HEK293 (cell line): ENCODE measurements around the gene RUFY2.

ENCODE experiments used
- KLF10 ChIP-seq: fragments of 450-650 bp; IDR thresholded peaks from 2 replicates; pipeline ENCODE4 v1.5.1; 2018; ENCODE audit warnings: missing biosample characterization, mild to moderate bottlenecking, missing genetic modification characterization
- KLF8 ChIP-seq: fragments of 450-650 bp; formaldehyde crosslinking; IDR thresholded peaks from 2 replicates; pipeline ENCODE4 v1.5.1; 2016; ENCODE audit warnings: missing biosample characterization, missing genetic modification characterization
- PATZ1 ChIP-seq: fragments of 450-650 bp; formaldehyde crosslinking; IDR thresholded peaks from 2 replicates; pipeline ENCODE4 v1.5.1; 2016; ENCODE audit warnings: missing biosample characterization, missing genetic modification characterization
- REPIN1 ChIP-seq: fragments of 450-650 bp; formaldehyde crosslinking; IDR thresholded peaks from 2 replicates; pipeline ENCODE4 v1.5.1; 2017; ENCODE audit warnings: missing biosample characterization, missing genetic modification characterization, low read depth
- SP2 ChIP-seq: fragments of 450-650 bp; formaldehyde crosslinking; IDR thresholded peaks from 2 replicates; pipeline ENCODE4 v1.5.1; 2016; ENCODE audit warnings: missing biosample characterization, missing genetic modification characterization
- SP7 ChIP-seq: fragments of 450-650 bp; formaldehyde crosslinking; IDR thresholded peaks from 2 replicates; pipeline ENCODE4 v1.5.1; 2016; ENCODE audit warnings: missing biosample characterization, missing genetic modification characterization
- TRIM28 ChIP-seq: IDR thresholded peaks from 2 replicates; pipeline ENCODE4 v1.6.1; 2011; ENCODE audit warnings: low read length, control low read depth, borderline replicate concordance
- YY2 ChIP-seq: fragments of 450-650 bp; formaldehyde crosslinking; IDR thresholded peaks from 2 replicates; pipeline ENCODE4 v1.5.1; 2016; ENCODE audit warnings: missing biosample characterization, missing genetic modification characterization
- ZBTB20 ChIP-seq: fragments of 450-650 bp; formaldehyde crosslinking; IDR thresholded peaks from 2 replicates; pipeline ENCODE4 v1.5.1; 2016; ENCODE audit warnings: missing biosample characterization, missing genetic modification characterization
- ZBTB21 ChIP-seq: fragments of 450-650 bp; formaldehyde crosslinking; IDR thresholded peaks from 2 replicates; pipeline ENCODE4 v1.5.1; 2017; ENCODE audit warnings: missing biosample characterization, missing genetic modification characterization
- ZBTB26 ChIP-seq: fragments of 450-650 bp; formaldehyde crosslinking; optimal IDR thresholded peaks from 2 replicates; pipeline ENCODE3; 2016; ENCODE audit warnings: missing biosample characterization, mild to moderate bottlenecking, missing genetic modification characterization
- ZBTB48 ChIP-seq: fragments of 450-650 bp; formaldehyde crosslinking; IDR thresholded peaks from 2 replicates; pipeline ENCODE4 v1.5.1; 2016; ENCODE audit warnings: missing biosample characterization, missing genetic modification characterization
- ZEB2 ChIP-seq: fragments of 450-650 bp; formaldehyde crosslinking; IDR thresholded peaks from 2 replicates; pipeline ENCODE4 v1.5.1; 2016; ENCODE audit warnings: missing biosample characterization, missing genetic modification characterization
- ZFHX2 ChIP-seq: fragments of 450-650 bp; formaldehyde crosslinking; conservative IDR thresholded peaks from 2 replicates; pipeline ENCODE4 v1.5.1; 2016; ENCODE audit warnings: missing biosample characterization, missing genetic modification characterization
- ZFP37 ChIP-seq: fragments of 450-650 bp; formaldehyde crosslinking; IDR thresholded peaks from 2 replicates; pipeline ENCODE4 v1.5.1; 2016; ENCODE audit warnings: missing biosample characterization, missing genetic modification characterization
- ZNF146 ChIP-seq: fragments of 450-650 bp; formaldehyde crosslinking; IDR thresholded peaks from 2 replicates; pipeline ENCODE4 v1.5.1; 2016; ENCODE audit warnings: missing biosample characterization, missing genetic modification characterization
- ZNF184 ChIP-seq: fragments of 450-650 bp; IDR thresholded peaks from 2 replicates; pipeline ENCODE4 v1.5.1; 2018; ENCODE audit warnings: missing biosample characterization, mild to moderate bottlenecking, missing genetic modification characterization
- ZNF2 ChIP-seq: fragments of 450-650 bp; formaldehyde crosslinking; IDR thresholded peaks from 2 replicates; pipeline ENCODE4 v1.5.1; 2016; ENCODE audit warnings: missing biosample characterization, missing genetic modification characterization
- ZNF280C ChIP-seq: fragments of 450-650 bp; formaldehyde crosslinking; IDR thresholded peaks from 2 replicates; pipeline ENCODE4 v1.5.1; 2016; ENCODE audit warnings: missing biosample characterization, missing genetic modification characterization
- ZNF292 ChIP-seq: fragments of 450-650 bp; formaldehyde crosslinking; IDR thresholded peaks from 2 replicates; pipeline ENCODE4 v1.5.1; 2016; ENCODE audit warnings: low read depth, missing biosample characterization, missing genetic modification characterization, borderline replicate concordance
- ZNF302 ChIP-seq: fragments of 450-650 bp; formaldehyde crosslinking; IDR thresholded peaks from 2 replicates; pipeline ENCODE4 v1.5.1; 2016; ENCODE audit warnings: missing biosample characterization, missing genetic modification characterization, low read depth
- ZNF324 ChIP-seq: fragments of 450-650 bp; formaldehyde crosslinking; IDR thresholded peaks from 2 replicates; pipeline ENCODE4 v1.5.1; 2016; ENCODE audit warnings: missing biosample characterization, missing genetic modification characterization
- ZNF335 ChIP-seq: fragments of 450-650 bp; formaldehyde crosslinking; conservative IDR thresholded peaks from 2 replicates; pipeline ENCODE4 v1.5.1; 2016; ENCODE audit warnings: missing biosample characterization, missing genetic modification characterization
- ZNF37A ChIP-seq: fragments of 450-650 bp; IDR thresholded peaks from 2 replicates; pipeline ENCODE4 v1.5.1; 2018; ENCODE audit warnings: missing biosample characterization, missing genetic modification characterization
- ZNF394 ChIP-seq: fragments of 450-650 bp; formaldehyde crosslinking; IDR thresholded peaks from 2 replicates; pipeline ENCODE4 v1.5.1; 2016; ENCODE audit warnings: missing biosample characterization, missing genetic modification characterization, mild to moderate bottlenecking, moderate library complexity, borderline replicate concordance
- ZNF561 ChIP-seq: fragments of 450-650 bp; IDR thresholded peaks from 2 replicates; pipeline ENCODE4 v1.5.1; 2018; ENCODE audit warnings: missing biosample characterization, missing genetic modification characterization, borderline replicate concordance
- ZNF624 ChIP-seq: fragments of 450-650 bp; formaldehyde crosslinking; IDR thresholded peaks from 2 replicates; pipeline ENCODE4 v1.5.1; 2017; ENCODE audit warnings: missing biosample characterization, missing genetic modification characterization
- ZNF677 ChIP-seq: fragments of 450-650 bp; IDR thresholded peaks from 2 replicates; pipeline ENCODE4 v1.5.0; 2018; ENCODE audit warnings: missing biosample characterization, mild to moderate bottlenecking, missing genetic modification characterization, moderate library complexity
- ZNF701 ChIP-seq: fragments of 450-650 bp; formaldehyde crosslinking; IDR thresholded peaks from 2 replicates; pipeline ENCODE4 v1.5.1; 2016; ENCODE audit warnings: missing biosample characterization, missing genetic modification characterization
- ZNF76 ChIP-seq: fragments of 450-650 bp; formaldehyde crosslinking; IDR thresholded peaks from 2 replicates; pipeline ENCODE4; 2016; ENCODE audit warnings: low read depth, missing biosample characterization, missing genetic modification characterization, borderline replicate concordance
- ZNF777 ChIP-seq: fragments of 450-650 bp; formaldehyde crosslinking; IDR thresholded peaks from 2 replicates; pipeline ENCODE4 v1.5.1; 2017; ENCODE audit warnings: missing biosample characterization, missing genetic modification characterization, borderline replicate concordance
- ZSCAN16 ChIP-seq: fragments of 450-650 bp; formaldehyde crosslinking; IDR thresholded peaks from 2 replicates; pipeline ENCODE4 v1.5.1; 2016; ENCODE audit warnings: missing biosample characterization, missing genetic modification characterization
- ZSCAN5A ChIP-seq: fragments of 450-650 bp; formaldehyde crosslinking; IDR thresholded peaks from 2 replicates; pipeline ENCODE4 v1.5.1; 2016; ENCODE audit warnings: missing biosample characterization, missing genetic modification characterization

RUFY2 gene

GRCh38 chr10:68406815-68407548 is at the start of gene RUFY2 (continued):
- TF ChIP-seq ZNF280C (tag by site-specific recombination) = no peak
- 0 out of 2 replicates have a peak, but pooled peaks have one; percentile 4 for TF ChIP-seq ZBTB21 (tag by site-specific recombination)
- no peak for TF ChIP-seq ZNF292 (tag by site-specific recombination)
- no peak for TF ChIP-seq ZNF701 (tag by site-specific recombination)
- TF ChIP-seq ZNF777 (tag by site-specific recombination) = peak; percentile 46; the same call in 1 of the 2 replicates
- no peak for TF ChIP-seq ZNF624 (tag by site-specific recombination)
- 0 out of 2 replicates have a peak, but pooled peaks have one; percentile 11 for TF ChIP-seq KLF10 (tag by site-specific recombination)
- TF ChIP-seq KLF8 (tag by site-specific recombination) = peak; percentile 67; the same call in 1 of the 2 replicates
- 0 out of 2 replicates have a peak, but pooled peaks have one; percentile 32 for TF ChIP-seq ZNF324 (tag by site-specific recombination)
- TF ChIP-seq ZNF2 (tag by site-specific recombination) = peak; percentile 83; the same call in 1 of the 2 replicates
- peak; percentile 45; the same call in 1 of the 2 replicates for TF ChIP-seq ZSCAN5A (tag by site-specific recombination)
- TF ChIP-seq REPIN1 = no peak
- peak; percentile 11; the same call in 1 of the 2 replicates for TF ChIP-seq ZNF184 (tag by site-specific recombination)
- no peak for TF ChIP-seq ZNF302 (tag by site-specific recombination)
- TF ChIP-seq ZNF146 (tag by site-specific recombination) = peak; percentile 10; the same call in 1 of the 2 replicates
- TF ChIP-seq ZBTB26 (tag by site-specific recombination) = peak; percentile 92
- no peak for TF ChIP-seq TRIM28
- peak; percentile 45; the same call in 1 of the 2 replicates for TF ChIP-seq ZFP37 (tag by site-specific recombination)
- peak; percentile 100 for TF ChIP-seq PATZ1 (tag by site-specific recombination)
- 0 out of 2 replicates have a peak, but pooled peaks have one; percentile 1 for TF ChIP-seq ZEB2 (tag by site-specific recombination)
- peak; percentile 31; the same call in 1 of the 2 replicates for TF ChIP-seq ZNF76 (tag by site-specific recombination)
- peak; percentile 43; the same call in 1 of the 2 replicates for TF ChIP-seq SP7 (tag by site-specific recombination)
- TF ChIP-seq ZNF677 = peak; percentile 55; the same call in 1 of the 2 replicates
- peak; percentile 50 for TF ChIP-seq SP2
- peak; percentile 87 for TF ChIP-seq ZBTB48 (tag by site-specific recombination)
- TF ChIP-seq ZNF394 (tag by site-specific recombination) = 0 out of 2 replicates have a peak, but pooled peaks have one; percentile 30
- peak; percentile 84 for TF ChIP-seq ZBTB20
- TF ChIP-seq YY2 (tag by site-specific recombination) = peak; percentile 76; the same call in 1 of the 2 replicates
- peak; percentile 77 for TF ChIP-seq ZFHX2
- peak; percentile 93; the same call in 1 of the 2 replicates for TF ChIP-seq ZNF561
- TF ChIP-seq ZSCAN16 (tag by site-specific recombination) = no peak
- TF ChIP-seq ZNF37A (tag by site-specific recombination) = peak; percentile 38; the same call in 1 of the 2 replicates
- peak; percentile 96 for TF ChIP-seq ZNF335 (tag by site-specific recombination)
